ENCODE data around the gene IQSEC1. TPM values are rescaled to one million over a fixed set of nuclear protein-coding genes. Genes with fewer than 3 reads are reported as not detected.

Gene IQSEC1
- total and polyA plus RNA-seq, 10 of the 15 experiments (the other 5 are each of a cell fraction or from before 2014, with no cell fraction given): 0.92 to 55.2 (median 8.5) TPM

- H3K9me3 ChIP-seq (replicated peaks; ENCODE audit: control insufficient read depth, insufficient read depth, low read length): no peaks in the 10 kb centered on the region; the same call in 2 of the 3 replicates
- 83% methylated on average over 4 of the region's 4 CpGs for WGBS (ENCODE audit: insufficient coverage, insufficient replicate concordance, low lambda C conversion rate, missing lambda C conversion rate)
- no peak overlapping the region for H3K4me2 ChIP-seq (ENCODE audit: control insufficient read depth, insufficient read depth)
- peaks cover 59% of the 10 kb centered on the region for H3K4me1 ChIP-seq (ENCODE audit: control insufficient read depth, insufficient read depth, low read length)
- H3K4me3 ChIP-seq: no peak overlapping the region
- TF ChIP-seq SMAD5 (IDR thresholded peaks at IDR 0.05; ENCODE audit: low read depth): no peak
- no peak for TF ChIP-seq NR2C2 (IDR thresholded peaks at IDR 0.05; ENCODE audit: borderline replicate concordance, control insufficient read depth, insufficient read length, low read depth)
- TF ChIP-seq NR2C1 (IDR thresholded peaks at IDR 0.05): no peak
- no peak for TF ChIP-seq RAD51 (IDR thresholded peaks at IDR 0.05)
- TF ChIP-seq MEF2A (IDR thresholded peaks at IDR 0.05; ENCODE audit: insufficient read depth, low read depth, low read length): no peak
- no peak for TF ChIP-seq IKZF2 (IDR thresholded peaks at IDR 0.05)
- no peak for TF ChIP-seq TCF3 (IDR thresholded peaks at IDR 0.05; ENCODE audit: borderline replicate concordance, insufficient read depth, low read depth, low read length)
- no peak for TF ChIP-seq SUPT20H (IDR thresholded peaks at IDR 0.05; ENCODE audit: borderline replicate concordance, control insufficient read depth, low read depth, low read length)
- no peaks in the 10 kb centered on the region for H3K27me3 ChIP-seq (replicated peaks in 1 of 2; ENCODE audit: control insufficient read depth in 2 of 2, insufficient read depth in 2 of 2, low read length in 1 of 2)
- no peak for ATAC-seq
- ChIA-PET SMC1A (ENCODE audit: uncharacterized antibody, unreplicated experiment) (interaction anchor here (1.1 to 4.5 kb wide), 4 partner anchors 12 to 108 kb away, joined by 3 to 54 read pairs (median 6); no protein-coding TSS in a partner anchor), POLR2A (interaction anchor here (0.8 to 6.3 kb wide), 9 partner anchors 9 to 299 kb away, joined by 3 to 65 read pairs (median 5); no protein-coding TSS in a partner anchor), CTCF (interaction anchor here (0.6 to 4.1 kb wide), 3 partner anchors 12 to 773 kb away, joined by 3 to 33 read pairs (median 4); no protein-coding TSS in a partner anchor), RAD21 (ENCODE audit: unreplicated experiment) (interaction anchor here (1.0 to 4.1 kb wide), 5 partner anchors 10 to 42 kb away, joined by 3 to 34 read pairs (median 6); no protein-coding TSS in a partner anchor)
- no peaks in the 10 kb centered on the region for H4K20me1 ChIP-seq (ENCODE audit: control insufficient read depth, insufficient read depth)
- no peak for FAIRE-seq
- DNase-seq (ENCODE audit: low read depth, low spot score): no peak
- in situ Hi-C loops (cut with MboI) (no loop called here), intact Hi-C loops (cut with micrococcal nuclease; ENCODE audit: unreplicated experiment) (loop anchor here (5.0 kb wide), 1 partner anchor 74 kb away; the partner anchor contains the start of gene IQSEC1)
- H2AFZ ChIP-seq (ENCODE audit: control insufficient read depth, low read depth, low read length): no peak overlapping the region
- H3K36me3 ChIP-seq (ENCODE audit: control insufficient read depth in 2 of 2, insufficient read depth in 2 of 2, low read length in 1 of 2): peaks cover 3 to 19% of the 10 kb centered on the region in 2 experiments
- peak overlapping the region; percentile 63; the same call in 1 of the 2 replicates for H3K27ac ChIP-seq (ENCODE audit: control insufficient read depth, insufficient read depth)
- no peak overlapping the region for H3K9ac ChIP-seq (ENCODE audit: control insufficient read depth, insufficient read depth, low read length)
- no TSS peak for BruUV-seq (replicated peaks)
- peaks cover 79% of the 10 kb centered on the region for H3K79me2 ChIP-seq (ENCODE audit: control insufficient read depth, insufficient read depth, low read length)
Measured at GRCh38 chr3:12998648-12999047, 74.6 kb downstream of the IQSEC1 start.

Data from GM12878 (cell line).